Keratinocyte (primary cell): ENCODE data around the gene ZNF44. TPM values are rescaled to one million over a fixed set of nuclear protein-coding genes. Genes with fewer than 3 reads are reported as not detected.

Experiments used
- DNase-seq: peaks from one replicate; pipeline ENCODE4 v3.0.0-alpha.2; 2011; ENCODE audit warnings: low read depth, missing footprints, low spot score
- FAIRE-seq: peaks from 2 replicates; lab custom pipeline; 2011; peaks lifted over from hg19 to GRCh38; lab: Jason Lieb, UNC
- H2AFZ ChIP-seq: 2 replicates; pipeline ENCODE4 v1.6.0; 2012; ENCODE audit warnings: low read length, control low read depth, inconsistent platforms; ENCODE audit not compliant: control insufficient read depth
- H3K27ac ChIP-seq: 2 replicates; pipeline ENCODE4 v1.5.1; 2011; ENCODE audit warnings: low read length; ENCODE audit not compliant: control insufficient read depth, insufficient read depth
- H3K27me3 ChIP-seq: 3 replicates; pipeline ENCODE4 v1.6.0; 2011; ENCODE audit warnings: low read length; ENCODE audit not compliant: control insufficient read depth, insufficient read depth; ENCODE audit errors: extremely low read depth
- H3K36me3 ChIP-seq, 2 experiments: 2 replicates in 1 of 2; 3 replicates in 1 of 2; pipeline ENCODE4 v1.5.1; 2011; ENCODE audit warnings: low read length in 2 of 2, mild to moderate bottlenecking in 1 of 2; ENCODE audit not compliant: control insufficient read depth in 2 of 2, insufficient read depth in 2 of 2; ENCODE audit errors: extremely low read depth in 1 of 2
- H3K4me1 ChIP-seq: 3 replicates; pipeline ENCODE4 v1.5.1; 2011; ENCODE audit warnings: low read length; ENCODE audit not compliant: control insufficient read depth, insufficient read depth; ENCODE audit errors: extremely low read depth
- H3K4me2 ChIP-seq: 3 replicates; pipeline ENCODE4 v1.6.0; 2011; ENCODE audit warnings: low read depth, low read length; ENCODE audit not compliant: control insufficient read depth, insufficient read depth; ENCODE audit errors: extremely low read depth
- H3K4me3 ChIP-seq, 3 experiments: fragments of 200-600 bp in 1 of 3; sonication (generic) in 1 of 3; 2 replicates in 2 of 3; 3 replicates in 1 of 3; pipeline ENCODE4 v1.5.1; 2011 to 2016; ENCODE audit warnings: low read length in 3 of 3, mild to moderate bottlenecking in 3 of 3, control low read depth in 2 of 3, inconsistent platforms in 1 of 3, low read depth in 1 of 3, mixed read lengths in 1 of 3, mixed run types in 1 of 3, moderate library complexity in 1 of 3; ENCODE audit not compliant: control insufficient read depth in 2 of 3, insufficient read depth in 2 of 3; ENCODE audit errors: extremely low read depth in 1 of 3
- H3K79me2 ChIP-seq: 2 replicates; pipeline ENCODE4 v1.6.0; 2012; ENCODE audit warnings: low read length; ENCODE audit not compliant: control insufficient read depth, insufficient read depth
- H3K9ac ChIP-seq: 3 replicates; pipeline ENCODE4 v1.6.0; 2011; ENCODE audit warnings: low read length; ENCODE audit not compliant: control insufficient read depth, insufficient read depth; ENCODE audit errors: extremely low read depth
- H3K9me1 ChIP-seq: 3 replicates; pipeline ENCODE4 v1.6.0; 2011; ENCODE audit warnings: low read length; ENCODE audit not compliant: control insufficient read depth, insufficient read depth; ENCODE audit errors: extremely low read depth
- H3K9me3 ChIP-seq: 2 replicates; pipeline ENCODE4 v1.5.1; 2012; ENCODE audit warnings: low read depth, low read length; ENCODE audit not compliant: control insufficient read depth
- H4K20me1 ChIP-seq: 3 replicates; pipeline ENCODE4 v1.6.0; 2011; ENCODE audit warnings: low read length; ENCODE audit not compliant: control insufficient read depth, insufficient read depth; ENCODE audit errors: extremely low read depth
- CTCF ChIP-seq, 3 experiments: IDR thresholded peaks in 1 of 3; conservative IDR thresholded peaks in 1 of 3; optimal IDR thresholded peaks in 1 of 3; 2 replicates in 2 of 3; 3 replicates in 1 of 3; pipeline versions ENCODE3 to v1.5.1; 2011; ENCODE audit warnings: low read length in 3 of 3, mild to moderate bottlenecking in 3 of 3, moderate library complexity in 2 of 3, control low read depth in 1 of 3, inconsistent platforms in 1 of 3; ENCODE audit not compliant: insufficient read depth in 2 of 3; ENCODE audit errors: extremely low read depth in 1 of 3
- EZH2 ChIP-seq: IDR thresholded peaks from one replicate; pipeline ENCODE4 v1.6.1; 2012; ENCODE audit warnings: inconsistent platforms, mild to moderate bottlenecking, low read length, moderate library complexity
- dilution Hi-C: fragments of 300-500 bp; cut with MboI; formaldehyde crosslinking; loops from one replicate; pipeline ENCODE4 v1.7.0; 2020; ENCODE audit warnings: low sequenced_read_pairs; ENCODE audit not compliant: extremely low pct_ligation_motif_present
- polyA plus RNA-seq, 5 experiments: library from polyadenylated mRNA; depleted of rRNA in 3 of 5; stranded (reverse) in 3 of 5; stranded (forward) in 1 of 5; unstranded in 1 of 5; fragments of >200 nt; gene quantifications; 1 replicate in 1 of 5; 2 replicates in 3 of 5; 3 replicates in 1 of 5; pipeline versions ENCODE4 v1.2.1 to v1.2.3, GENCODE V29; 2011 to 2012; ENCODE audit warnings: missing spikeins in 2 of 5, low read depth in 1 of 5, low replicate concordance in 1 of 5

ZNF44 gene
- polyA plus RNA-seq, 1 donor (not counting 4 experiments of a cell fraction or from before 2014, with no cell fraction given): 5.2 TPM

DNA sequence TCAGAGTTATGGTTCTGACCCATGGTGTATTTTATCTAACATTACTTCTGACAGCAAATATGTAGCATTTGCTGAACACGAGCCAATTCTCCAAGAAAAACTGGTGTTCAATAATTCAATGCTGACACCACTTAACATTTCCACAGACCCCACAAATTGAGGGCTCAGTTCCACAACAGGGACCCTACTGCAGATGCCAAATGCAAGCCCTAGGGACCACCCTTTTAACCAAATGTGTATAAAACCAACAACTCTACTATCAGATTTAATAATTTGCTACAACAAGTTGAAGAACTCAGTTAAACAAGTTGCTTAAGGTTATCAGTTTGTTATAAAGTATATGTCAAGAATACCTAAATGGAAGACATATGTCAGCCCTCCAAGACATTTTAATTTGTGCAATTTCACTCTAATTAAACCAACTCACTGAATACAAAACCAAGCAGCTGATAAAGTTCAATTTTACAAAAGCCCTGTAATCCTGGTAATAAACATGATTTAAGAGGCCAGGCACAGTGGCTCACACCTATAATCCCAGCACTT is 6.7 kb downstream of the ZNF44 start:
- no peaks in the 10 kb centered on the region for H3K27me3 ChIP-seq
- H3K9me3 ChIP-seq: peaks cover 5% of the 10 kb centered on the region
- no peak overlapping the region for H3K9ac ChIP-seq
- DNase-seq (no peak), FAIRE-seq (no peak)
- H3K4me3 ChIP-seq: no peak overlapping the region
- peaks cover 12% of the 10 kb centered on the region for H3K4me1 ChIP-seq
- TF ChIP-seq EZH2: no peak
- no peak for TF ChIP-seq CTCF (optimal IDR thresholded peaks at IDR 0.05 in 1 of 3, IDR thresholded peaks at IDR 0.05 in 1 of 3, conservative IDR thresholded peaks at IDR 0.05 in 1 of 3; ENCODE audit: extremely low read depth in 1 of 3, insufficient read depth in 2 of 3, low read length in 3 of 3)
- dilution Hi-C loops: no loop called here
- peaks cover 0 to 9% of the 10 kb centered on the region in 2 experiments for H3K36me3 ChIP-seq
- H3K79me2 ChIP-seq: peaks cover 51% of the 10 kb centered on the region
- H3K27ac ChIP-seq: no peak overlapping the region
- no peaks in the 10 kb centered on the region for H3K9me1 ChIP-seq
- no peaks in the 10 kb centered on the region for H4K20me1 ChIP-seq
- H2AFZ ChIP-seq: no peak overlapping the region
- no peak overlapping the region for H3K4me2 ChIP-seq

DNA sequence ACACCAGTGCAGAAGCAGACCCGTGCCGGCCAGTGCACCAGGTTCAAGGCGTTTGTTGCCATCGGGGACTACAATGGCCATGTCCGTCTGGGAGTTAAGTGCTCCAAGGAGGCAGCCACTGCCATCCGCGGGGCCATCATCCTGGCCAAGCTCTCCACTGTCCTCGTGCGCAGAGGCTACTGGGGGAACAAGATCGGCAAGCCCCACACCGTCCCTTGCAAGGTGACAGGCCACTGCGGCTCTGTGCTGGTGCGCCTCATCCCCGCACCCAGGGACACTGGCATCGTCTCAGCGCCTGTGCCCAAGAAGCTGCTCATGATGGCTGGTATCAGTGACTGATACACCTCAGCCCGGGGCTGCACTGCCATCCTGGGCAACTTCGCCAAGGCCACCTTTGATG is 10.1 kb downstream of the ZNF44 start:
- H3K4me1 ChIP-seq: peaks cover 10% of the 10 kb centered on the region
- FAIRE-seq: no peak
- peaks cover 43% of the 10 kb centered on the region for H3K79me2 ChIP-seq
- H3K9me1 ChIP-seq: no peaks in the 10 kb centered on the region
- no peak overlapping the region for H3K4me3 ChIP-seq
- TF ChIP-seq CTCF (optimal IDR thresholded peaks at IDR 0.05 in 1 of 3, IDR thresholded peaks at IDR 0.05 in 1 of 3, conservative IDR thresholded peaks at IDR 0.05 in 1 of 3; ENCODE audit: extremely low read depth in 1 of 3, insufficient read depth in 2 of 3, low read length in 3 of 3): no peak
- no peak for TF ChIP-seq EZH2
- H3K27ac ChIP-seq: no peak overlapping the region
- H3K36me3 ChIP-seq: peaks cover 0 to 4% of the 10 kb centered on the region in 2 experiments
- H4K20me1 ChIP-seq: no peaks in the 10 kb centered on the region
- no peaks in the 10 kb centered on the region for H3K27me3 ChIP-seq
- no peak overlapping the region for H2AFZ ChIP-seq
- no peak for DNase-seq
- peaks cover 7% of the 10 kb centered on the region for H3K9me3 ChIP-seq
- dilution Hi-C loops: no loop called here
- H3K9ac ChIP-seq: no peak overlapping the region
- H3K4me2 ChIP-seq: no peak overlapping the region
